ENCODE measurements around the gene TMEM181. TPM values are rescaled to one million over a fixed set of nuclear protein-coding genes. Genes with fewer than 3 reads are reported as not detected.
A peak's percentile ranks its signal among the peaks of the same experiment; 100 is the strongest.
"Not testable (repeated sequence)": the region's sequence is repeated elsewhere in the genome, so short reads cannot be mapped to it uniquely, and the experiment has no call there.

The TMEM181 gene
- polyA plus RNA-seq, 4 donors, result 14.9 to 41.1 (median 19.1) TPM

DNA sequence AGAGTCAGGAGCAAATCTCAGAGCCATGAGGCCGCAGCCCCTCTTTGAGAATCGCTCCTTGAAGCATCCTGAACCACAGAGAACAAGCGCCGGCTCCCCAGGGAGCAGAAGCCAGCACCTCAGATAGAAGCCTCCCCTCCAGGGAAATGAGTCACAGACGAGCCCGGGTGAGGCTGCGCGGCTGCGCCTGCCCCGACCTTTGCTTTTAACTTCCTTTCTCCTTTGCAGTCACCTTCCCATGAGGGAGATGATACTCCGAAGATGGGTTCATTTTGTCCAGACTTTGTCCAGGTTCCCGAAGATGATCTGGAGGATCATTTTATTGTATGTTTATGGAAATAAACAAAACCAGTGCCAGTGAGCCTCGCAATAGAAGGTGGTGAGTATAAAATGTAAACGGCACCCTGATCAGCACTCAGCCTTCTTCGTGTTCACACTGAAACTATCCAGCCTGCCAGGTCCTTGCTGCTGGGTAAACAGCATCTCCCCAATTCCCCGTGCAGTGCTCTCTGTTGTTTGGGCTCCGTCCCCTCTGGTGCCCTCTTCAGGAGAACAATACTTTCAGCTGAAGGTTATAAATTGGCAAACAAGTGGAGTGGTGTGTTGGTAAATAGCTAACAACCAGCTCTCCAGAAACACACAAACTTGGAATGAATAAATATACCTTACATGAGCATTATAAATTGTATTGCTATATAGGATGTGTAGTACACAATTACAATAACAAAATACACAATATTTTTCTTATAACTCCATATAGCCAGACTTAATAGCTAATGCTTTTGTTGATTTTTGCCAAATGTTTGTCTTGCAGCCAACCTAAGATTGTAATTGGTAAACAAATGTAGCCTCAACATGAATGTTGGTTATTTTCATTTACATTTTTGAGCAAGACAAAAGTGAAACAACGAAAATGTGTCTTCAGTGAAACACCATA is 41.4 kb upstream of the TMEM181 start:
- peaks cover 0 to 4% (median 0%) of the 10 kb centered on the region in 3 donors for H3K4me1 ChIP-seq (ENCODE audit: control insufficient read depth in 3 of 3, insufficient read depth in 2 of 3, low read depth in 1 of 3, low read length in 2 of 3)
- DNase-seq (peak; percentile 72 to 80), FAIRE-seq (no peak)
- no peaks in the 10 kb centered on the region for H3K27me3 ChIP-seq (ENCODE audit: control insufficient read depth in 3 of 3, insufficient read depth in 3 of 3, low read length in 3 of 3)
- peak overlapping the region in 1 of 3 donors; percentile 10 for H3K4me3 ChIP-seq (ENCODE audit: low read depth in 1 of 3, low read length in 3 of 3)
- no peaks in the 10 kb centered on the region for H3K36me3 ChIP-seq (ENCODE audit: control insufficient read depth in 3 of 3, insufficient read depth in 2 of 3, low read depth in 1 of 3, low read length in 3 of 3)
- H3K9me3 ChIP-seq (ENCODE audit: control insufficient read depth in 2 of 2, insufficient read depth in 1 of 2, low read depth in 1 of 2, low read length in 1 of 2), result no peaks in the 10 kb centered on the region
- WGBS, 3 donors, result 1 to 9% (median 4%) methylated on average over 18 of the region's 18 CpGs
- H3K27ac ChIP-seq (ENCODE audit: low read depth in 1 of 3, low read length in 2 of 3), result peak overlapping the region in 1 of 3 donors; percentile 1

- H3K36me3 ChIP-seq (ENCODE audit: control insufficient read depth in 3 of 3, insufficient read depth in 2 of 3, low read depth in 1 of 3, low read length in 3 of 3), result no peaks in the 10 kb centered on the region
- DNase-seq (no peak), FAIRE-seq (no peak)
- no peaks in the 10 kb centered on the region for H3K27me3 ChIP-seq (ENCODE audit: control insufficient read depth in 3 of 3, insufficient read depth in 3 of 3, low read length in 3 of 3)
- no peak overlapping the region for H3K4me3 ChIP-seq (ENCODE audit: low read depth in 1 of 3, low read length in 3 of 3)
- H3K9me3 ChIP-seq (ENCODE audit: control insufficient read depth in 2 of 2, insufficient read depth in 1 of 2, low read depth in 1 of 2, low read length in 1 of 2), result peaks cover 0 to 4% of the 10 kb centered on the region in 2 donors
- 66 to 82% (median 75%) methylated on average over 3 of the region's 3 CpGs for WGBS, 3 donors
- peaks cover 0 to 4% (median 0%) of the 10 kb centered on the region in 3 donors for H3K4me1 ChIP-seq (ENCODE audit: control insufficient read depth in 3 of 3, insufficient read depth in 2 of 3, low read depth in 1 of 3, low read length in 2 of 3)
- no peak overlapping the region for H3K27ac ChIP-seq (ENCODE audit: low read depth in 1 of 3, low read length in 2 of 3)
Measured at GRCh38 chr6:158519300-158519699, 40.6 kb upstream of the TMEM181 start.

- Histone ChIP-seq H3K4me3 (ENCODE audit: low read depth in 1 of 3, low read length in 3 of 3) (no peak overlapping the region), H3K4me1 (ENCODE audit: control insufficient read depth in 3 of 3, insufficient read depth in 2 of 3, low read depth in 1 of 3, low read length in 2 of 3) (peaks cover 0 to 4% (median 0%) of the 10 kb centered on the region in 3 donors), H3K27ac (ENCODE audit: low read depth in 1 of 3, low read length in 2 of 3) (no peak overlapping the region), H3K27me3 (ENCODE audit: control insufficient read depth in 3 of 3, insufficient read depth in 3 of 3, low read length in 3 of 3) (peaks cover 0 to 2% (median 0%) of the 10 kb centered on the region in 3 donors), H3K9me3 (ENCODE audit: control insufficient read depth in 2 of 2, insufficient read depth in 1 of 2, low read depth in 1 of 2, low read length in 1 of 2) (peaks cover 0 to 7% of the 10 kb centered on the region in 2 donors), H3K36me3 (ENCODE audit: control insufficient read depth in 3 of 3, insufficient read depth in 2 of 3, low read depth in 1 of 3, low read length in 3 of 3) (no peaks in the 10 kb centered on the region)
- FAIRE-seq (no peak), DNase-seq (no peak)
- 71 to 85% (median 72%) methylated on average over 4 of the region's 4 CpGs for WGBS, 3 donors
Measured at GRCh38 chr6:158519761-158520160, 40.1 kb upstream of the TMEM181 start.

GRCh38 chr6:158520975-158521374 is 38.9 kb upstream of the TMEM181 start:
- not testable (repeated sequence) for FAIRE-seq
- WGBS, 3 donors, result 91 to 96% (median 93%) methylated on average over 7 of the region's 7 CpGs

DNA sequence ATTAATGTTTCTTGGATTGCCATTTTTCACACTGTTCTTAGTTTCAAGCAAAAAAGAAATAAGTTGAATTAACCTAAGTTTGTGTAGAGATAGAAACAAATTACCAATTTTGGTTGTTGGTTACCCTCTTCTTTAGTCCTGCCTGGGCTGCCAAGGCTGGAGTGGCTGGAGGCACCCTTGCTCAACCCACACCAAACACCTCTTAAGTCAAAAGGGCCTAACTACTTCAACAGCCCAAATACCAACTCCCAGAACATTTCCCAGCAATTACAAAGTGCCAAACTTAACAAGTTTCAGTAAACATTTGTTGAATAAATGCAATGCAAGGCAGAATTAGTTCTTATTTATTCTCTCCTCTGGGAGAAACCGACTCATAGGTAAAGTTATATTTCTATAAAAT is 38.1 kb upstream of the TMEM181 start:
- H3K27ac ChIP-seq (ENCODE audit: low read depth in 1 of 3, low read length in 2 of 3), result no peak overlapping the region
- no peaks in the 10 kb centered on the region for H3K4me1 ChIP-seq (ENCODE audit: control insufficient read depth in 3 of 3, insufficient read depth in 2 of 3, low read depth in 1 of 3, low read length in 2 of 3)
- peaks cover 0 to 6% (median 0%) of the 10 kb centered on the region in 3 donors for H3K27me3 ChIP-seq (ENCODE audit: control insufficient read depth in 3 of 3, insufficient read depth in 3 of 3, low read length in 3 of 3)
- H3K4me3 ChIP-seq (ENCODE audit: low read depth in 1 of 3, low read length in 3 of 3), result no peak overlapping the region
- H3K36me3 ChIP-seq (ENCODE audit: control insufficient read depth in 3 of 3, insufficient read depth in 2 of 3, low read depth in 1 of 3, low read length in 3 of 3), result no peaks in the 10 kb centered on the region
- WGBS, 3 donors, result 88 to 93% (median 92%) methylated on average over 1 of the region's 1 CpG
- FAIRE-seq, result no peak
- DNase-seq, result no peak
- peaks cover 0 to 11% of the 10 kb centered on the region in 2 donors for H3K9me3 ChIP-seq (ENCODE audit: control insufficient read depth in 2 of 2, insufficient read depth in 1 of 2, low read depth in 1 of 2, low read length in 1 of 2)

More at GRCh38 chr6:158520975-158521374, 38.9 kb upstream of the TMEM181 start:
- H3K4me1 ChIP-seq (ENCODE audit: control insufficient read depth in 3 of 3, insufficient read depth in 2 of 3, low read depth in 1 of 3, low read length in 2 of 3); DNase-seq; H3K36me3 ChIP-seq (ENCODE audit: control insufficient read depth in 3 of 3, insufficient read depth in 2 of 3, low read depth in 1 of 3, low read length in 3 of 3); H3K27me3 ChIP-seq (ENCODE audit: control insufficient read depth in 3 of 3, insufficient read depth in 3 of 3, low read length in 3 of 3); H3K4me3 ChIP-seq (ENCODE audit: low read depth in 1 of 3, low read length in 3 of 3); H3K27ac ChIP-seq (ENCODE audit: low read depth in 1 of 3, low read length in 2 of 3): not testable (repeated sequence)
- H3K9me3 ChIP-seq (ENCODE audit: control insufficient read depth in 2 of 2, insufficient read depth in 1 of 2, low read depth in 1 of 2, low read length in 1 of 2), result peaks cover 0 to 11% of the 10 kb centered on the region in 2 donors

DNA sequence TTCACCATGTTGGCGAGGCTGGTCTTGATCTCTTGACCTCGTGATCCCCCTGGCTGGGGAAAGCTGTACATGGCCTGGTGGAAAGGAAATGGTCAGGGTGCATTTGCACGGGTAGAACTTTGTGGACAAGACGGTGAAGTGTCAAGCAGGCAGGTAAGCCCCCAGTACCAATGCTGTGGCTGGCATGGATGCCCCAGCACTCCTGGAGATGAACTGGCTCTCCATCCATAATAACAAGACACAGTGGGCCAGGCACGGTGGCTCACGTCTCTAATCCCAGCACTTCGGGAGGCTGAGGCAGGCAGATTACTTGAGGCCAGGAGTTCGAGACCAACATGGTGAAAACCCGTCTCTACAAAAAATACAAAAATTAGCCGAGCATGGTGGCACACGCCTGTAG is 37.3 kb upstream of the TMEM181 start:
- no peaks in the 10 kb centered on the region for H3K4me1 ChIP-seq (ENCODE audit: control insufficient read depth in 3 of 3, insufficient read depth in 2 of 3, low read depth in 1 of 3, low read length in 2 of 3)
- H3K9me3 ChIP-seq (ENCODE audit: control insufficient read depth in 2 of 2, insufficient read depth in 1 of 2, low read depth in 1 of 2, low read length in 1 of 2), result peaks cover 0 to 11% of the 10 kb centered on the region in 2 donors
- peaks cover 0 to 6% (median 0%) of the 10 kb centered on the region in 3 donors for H3K27me3 ChIP-seq (ENCODE audit: control insufficient read depth in 3 of 3, insufficient read depth in 3 of 3, low read length in 3 of 3)
- 93 to 95% (median 94%) methylated on average over 11 of the region's 11 CpGs for WGBS, 3 donors
- H3K27ac ChIP-seq (ENCODE audit: low read depth in 1 of 3, low read length in 2 of 3), result no peak overlapping the region
- no peak overlapping the region for H3K4me3 ChIP-seq (ENCODE audit: low read depth in 1 of 3, low read length in 3 of 3)
- no peaks in the 10 kb centered on the region for H3K36me3 ChIP-seq (ENCODE audit: control insufficient read depth in 3 of 3, insufficient read depth in 2 of 3, low read depth in 1 of 3, low read length in 3 of 3)
- no peak for FAIRE-seq
- DNase-seq, result no peak

- DNase-seq (no peak), FAIRE-seq (no peak)
- Histone ChIP-seq H3K27ac (ENCODE audit: low read depth in 1 of 3, low read length in 2 of 3) (no peak overlapping the region), H3K4me1 (ENCODE audit: control insufficient read depth in 3 of 3, insufficient read depth in 2 of 3, low read depth in 1 of 3, low read length in 2 of 3) (no peaks in the 10 kb centered on the region), H3K9me3 (ENCODE audit: control insufficient read depth in 2 of 2, insufficient read depth in 1 of 2, low read depth in 1 of 2, low read length in 1 of 2) (peaks cover 0 to 11% of the 10 kb centered on the region in 2 donors), H3K36me3 (ENCODE audit: control insufficient read depth in 3 of 3, insufficient read depth in 2 of 3, low read depth in 1 of 3, low read length in 3 of 3) (no peaks in the 10 kb centered on the region), H3K4me3 (ENCODE audit: low read depth in 1 of 3, low read length in 3 of 3) (no peak overlapping the region), H3K27me3 (ENCODE audit: control insufficient read depth in 3 of 3, insufficient read depth in 3 of 3, low read length in 3 of 3) (peaks cover 0 to 6% (median 0%) of the 10 kb centered on the region in 3 donors)
- WGBS, 3 donors, result 94 to 95% (median 94%) methylated on average over 15 of the region's 15 CpGs
Measured at GRCh38 chr6:158524311-158524710, 35.6 kb upstream of the TMEM181 start.

DNA sequence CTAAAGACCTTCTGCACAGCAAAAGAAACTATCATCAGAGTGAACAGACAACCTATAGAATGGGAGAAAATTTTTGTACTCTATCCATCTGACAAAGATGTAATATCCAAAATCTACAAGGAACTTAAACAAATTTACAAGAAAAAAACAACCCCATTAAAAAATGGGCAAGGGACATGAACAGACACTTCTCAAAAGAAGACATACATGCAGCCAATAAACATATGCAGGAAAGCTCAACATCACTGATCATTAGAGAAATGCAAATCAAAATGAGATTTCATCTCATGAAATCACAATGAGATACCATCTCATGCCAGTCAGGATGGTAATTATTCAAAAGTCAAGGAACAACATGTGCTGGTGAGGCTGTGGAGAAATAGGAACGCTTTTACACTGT is 32.0 kb upstream of the TMEM181 start:
- not testable (repeated sequence) for H3K4me3 ChIP-seq (ENCODE audit: low read depth in 1 of 3, low read length in 3 of 3); H3K27ac ChIP-seq (ENCODE audit: low read depth in 1 of 3, low read length in 2 of 3); H3K27me3 ChIP-seq (ENCODE audit: control insufficient read depth in 3 of 3, insufficient read depth in 3 of 3, low read length in 3 of 3); FAIRE-seq; H3K4me1 ChIP-seq (ENCODE audit: control insufficient read depth in 3 of 3, insufficient read depth in 2 of 3, low read depth in 1 of 3, low read length in 2 of 3); DNase-seq; H3K36me3 ChIP-seq (ENCODE audit: control insufficient read depth in 3 of 3, insufficient read depth in 2 of 3, low read depth in 1 of 3, low read length in 3 of 3)
- H3K9me3 ChIP-seq (ENCODE audit: control insufficient read depth in 2 of 2, insufficient read depth in 1 of 2, low read depth in 1 of 2, low read length in 1 of 2), result peaks cover 0 to 11% of the 10 kb centered on the region in 2 donors
- WGBS, 3 donors, result 71 to 94% (median 82%) methylated on average over 1 of the region's 1 CpG
